ENCODE measurements around the gene LUZP2.

- TF ChIP-seq POLR2A (IDR thresholded peaks at IDR 0.05; ENCODE audit: low read length) (no peak), GATA1 (IDR thresholded peaks at IDR 0.05; ENCODE audit: low read depth, low read length) (no peak)
Observed at GRCh38 chr11:24808173-24808572, 311.3 kb downstream of the LUZP2 start.
